CD4-positive, alpha-beta T cell (primary cell): ENCODE measurements around the gene GHRHR. TPM values are rescaled to one million over a fixed set of nuclear protein-coding genes. Genes with fewer than 3 reads are reported as not detected.

Experiments used
- ATAC-seq: fragments of 200-7000 bp; cut with Tn5 transposase; one replicate; pipeline ENCODE4 v1.10.0; 2022; ENCODE audit warnings: mild to moderate bottlenecking; ENCODE audit not compliant: poor library complexity
- CTCF ChIA-PET: fragments of 350-600 bp; sonication (Branson Sonifier 250); formaldehyde crosslinking; loops from one replicate; lab custom pipeline; 2021; ENCODE audit warnings: antibody characterized with exemption, inconsistent platforms; lab: Charles Lee
- POLR2A ChIA-PET: fragments of 350-600 bp; sonication (Branson Sonifier 250); formaldehyde crosslinking; loops from one replicate; lab custom pipeline; 2021; ENCODE audit warnings: antibody characterized with exemption, inconsistent platforms; lab: Charles Lee
- DNase-seq, 14 experiments: peaks; one replicate each; pipeline ENCODE4 v3.0.0-alpha.2; 2013 to 2020; ENCODE audit warnings: mixed read lengths in 2 of 14
- H3K27ac ChIP-seq, 2 donors: one replicate each; pipeline versions ENCODE4 v1.5.1 to v1.7.0; 2013; ENCODE audit warnings: low read length in 2 of 2, low read depth in 1 of 2, mild to moderate bottlenecking in 1 of 2
- H3K27me3 ChIP-seq, 2 experiments: 1 replicate in 1 of 2; 2 replicates in 1 of 2; pipeline versions ENCODE4 v1.6.1 to v1.7.0; 2013; ENCODE audit warnings: low read length in 2 of 2, control low read depth in 1 of 2, mild to moderate bottlenecking in 1 of 2, moderate library complexity in 1 of 2; ENCODE audit not compliant: insufficient read depth in 2 of 2, control insufficient read depth in 1 of 2
- H3K36me3 ChIP-seq: one replicate; pipeline ENCODE4 v1.6.1; 2013; ENCODE audit warnings: low read length, control low read depth; ENCODE audit not compliant: insufficient read depth
- H3K4me1 ChIP-seq: one replicate; pipeline ENCODE4 v1.6.1; 2013; ENCODE audit warnings: low read length, control low read depth; ENCODE audit not compliant: insufficient read depth
- H3K4me3 ChIP-seq: one replicate; pipeline ENCODE4 v1.5.1; 2013; ENCODE audit warnings: mild to moderate bottlenecking, low read length, moderate library complexity
- H3K9me3 ChIP-seq, 2 experiments: 1 replicate in 1 of 2; 2 replicates in 1 of 2; pipeline versions ENCODE4 v1.6.1 to v1.7.0; 2013; ENCODE audit warnings: low read length in 2 of 2, mild to moderate bottlenecking in 2 of 2, control low read depth in 1 of 2, moderate library complexity in 1 of 2; ENCODE audit not compliant: control insufficient read depth in 1 of 2, insufficient read depth in 1 of 2
- H3K27ac Mint-ChIP-seq: one replicate; pipeline ENCODE4 v1.8.0; 2020; ENCODE audit warnings: mixed read lengths
- H3K27me3 Mint-ChIP-seq: one replicate; pipeline ENCODE4 v1.8.0; 2021; ENCODE audit warnings: mixed read lengths
- H3K36me3 Mint-ChIP-seq: one replicate; pipeline ENCODE4 v1.8.0; 2021; ENCODE audit warnings: low read depth, mixed read lengths
- H3K4me1 Mint-ChIP-seq: one replicate; pipeline ENCODE4 v1.8.0; 2021; ENCODE audit warnings: low read depth, mixed read lengths
- H3K4me3 Mint-ChIP-seq: one replicate; pipeline ENCODE4 v1.8.0; 2020; ENCODE audit warnings: mild to moderate bottlenecking, mixed read lengths
- H3K9me3 Mint-ChIP-seq: one replicate; pipeline ENCODE4 v1.8.0; 2020; ENCODE audit warnings: mixed read lengths
- CTCF ChIP-seq: fragments of 200-600 bp; IDR thresholded peaks from one replicate; pipeline ENCODE4 v1.8.0; 2022; ENCODE audit warnings: antibody characterized with exemption, mild to moderate bottlenecking
- intact Hi-C, 2 experiments: fragments of 100-400 bp; cut with DNase I in 1 of 2; cut with micrococcal nuclease in 1 of 2; formaldehyde crosslinking; loops; one replicate each; pipeline versions ENCODE4 v1.15.1 to v1.9.0; 2023 to 2025; cut with DNase I, micrococcal nuclease
- total RNA-seq, 174 experiments: library from RNA in 2 of 174; stranded (reverse) in 2 of 174; gene quantifications; one replicate each; pipeline ENCODE4 v1.2.3 and lab custom pipeline; 2021 to 2026

Gene GHRHR
- total RNA-seq, 2 experiments from 2014 or later = not detected

DNA sequence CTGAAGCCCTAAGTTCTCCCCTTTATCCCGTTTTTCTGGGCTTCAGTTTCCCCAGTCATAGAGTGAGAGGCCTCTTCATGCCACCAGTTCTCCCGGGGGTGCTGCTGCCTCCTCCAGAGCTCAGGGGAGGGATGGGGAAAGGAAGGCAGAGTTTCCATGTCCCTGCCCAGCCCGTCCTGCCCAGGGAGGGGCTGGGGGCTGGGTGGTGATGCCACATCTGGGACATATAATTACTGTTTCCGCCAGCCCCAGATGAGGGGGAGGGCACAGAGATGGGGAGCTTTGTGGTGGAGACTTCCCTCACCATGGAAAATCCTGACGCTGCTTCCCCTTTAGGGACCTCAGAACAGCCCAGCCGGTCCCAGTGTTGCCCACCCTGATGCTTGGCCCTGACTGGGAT is 48.0 kb upstream of the GHRHR start:
- intact Hi-C loops = no loop called here
- H3K4me3 ChIP-seq = no peak overlapping the region
- no peaks in the 10 kb centered on the region for H3K36me3 ChIP-seq
- no peaks in the 10 kb centered on the region for H3K9me3 ChIP-seq
- no peak overlapping the region for H3K27ac ChIP-seq
- DNase-seq = no peak
- no peaks in the 10 kb centered on the region for H3K9me3 Mint-ChIP-seq
- no peak for TF ChIP-seq CTCF
- H3K27ac Mint-ChIP-seq = no peak overlapping the region
- H3K4me1 ChIP-seq = no peaks in the 10 kb centered on the region
- ATAC-seq = no peak
- H3K27me3 ChIP-seq = no peaks in the 10 kb centered on the region
- CTCF ChIA-PET = no interaction called here
- no peaks in the 10 kb centered on the region for H3K36me3 Mint-ChIP-seq
- no peak overlapping the region for H3K4me3 Mint-ChIP-seq
- POLR2A ChIA-PET = no interaction called here
- no peaks in the 10 kb centered on the region for H3K27me3 Mint-ChIP-seq
- no peaks in the 10 kb centered on the region for H3K4me1 Mint-ChIP-seq

DNA sequence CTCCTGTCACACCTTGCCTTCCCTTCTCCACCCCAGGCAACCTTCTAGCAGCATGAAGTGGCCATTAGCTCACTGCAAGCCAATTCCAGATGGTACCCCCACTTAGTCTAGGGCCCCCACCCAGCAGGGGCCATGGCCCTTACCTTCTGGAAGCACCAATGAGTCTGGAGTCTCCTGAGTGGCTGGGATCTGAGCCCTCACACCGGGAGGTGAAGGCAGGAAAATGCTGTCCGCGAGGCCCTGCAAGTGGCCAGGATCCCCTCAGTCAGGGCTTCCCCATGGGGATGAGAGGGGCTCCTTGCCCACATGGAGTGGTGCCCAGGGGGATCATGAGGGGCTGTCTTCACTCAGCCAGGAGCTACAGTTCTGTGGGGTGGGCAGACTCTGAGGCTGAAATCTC is 47.5 kb upstream of the GHRHR start:
- Histone ChIP-seq H3K36me3 (no peaks in the 10 kb centered on the region), H3K27me3 (no peaks in the 10 kb centered on the region), H3K9me3 (no peaks in the 10 kb centered on the region), H3K27ac (no peak overlapping the region), H3K4me3 (no peak overlapping the region), H3K4me1 (no peaks in the 10 kb centered on the region)
- no peaks in the 10 kb centered on the region for H3K9me3 Mint-ChIP-seq
- ATAC-seq = no peak
- ChIA-PET CTCF (no interaction called here), POLR2A (no interaction called here)
- H3K27me3 Mint-ChIP-seq = no peaks in the 10 kb centered on the region
- H3K4me3 Mint-ChIP-seq = no peak overlapping the region
- no peaks in the 10 kb centered on the region for H3K36me3 Mint-ChIP-seq
- TF ChIP-seq CTCF = no peak
- no peak overlapping the region for H3K27ac Mint-ChIP-seq
- no peak for DNase-seq
- H3K4me1 Mint-ChIP-seq = no peaks in the 10 kb centered on the region
- intact Hi-C loops = no loop called here

GRCh38 chr7:30916767-30917166 is 47.0 kb upstream of the GHRHR start:
- TF ChIP-seq CTCF = no peak
- Mint-ChIP-seq H3K27ac (no peak overlapping the region), H3K9me3 (no peaks in the 10 kb centered on the region), H3K4me3 (no peak overlapping the region), H3K27me3 (no peaks in the 10 kb centered on the region), H3K4me1 (no peaks in the 10 kb centered on the region), H3K36me3 (no peaks in the 10 kb centered on the region)
- H3K9me3 ChIP-seq = no peaks in the 10 kb centered on the region
- no peaks in the 10 kb centered on the region for H3K36me3 ChIP-seq
- no peak overlapping the region for H3K4me3 ChIP-seq
- H3K27me3 ChIP-seq = no peaks in the 10 kb centered on the region
- DNase-seq = no peak
- no peak overlapping the region for H3K27ac ChIP-seq
- H3K4me1 ChIP-seq = no peaks in the 10 kb centered on the region
- ChIA-PET POLR2A (no interaction called here), CTCF (no interaction called here)
- intact Hi-C loops = no loop called here
- ATAC-seq = no peak
